Airway epithelial cell (primary cell): ENCODE results near the gene NEK3. TPM values are rescaled to one million over a fixed set of nuclear protein-coding genes. Genes with fewer than 3 reads are reported as not detected.

Experiments used
- total RNA-seq: library from RNA; depleted of rRNA; stranded (reverse); fragments of >200 nt; gene quantifications from 2 replicates; pipeline ENCODE4 v1.2.3, GENCODE V29; 2015

NEK3 gene, protein sequence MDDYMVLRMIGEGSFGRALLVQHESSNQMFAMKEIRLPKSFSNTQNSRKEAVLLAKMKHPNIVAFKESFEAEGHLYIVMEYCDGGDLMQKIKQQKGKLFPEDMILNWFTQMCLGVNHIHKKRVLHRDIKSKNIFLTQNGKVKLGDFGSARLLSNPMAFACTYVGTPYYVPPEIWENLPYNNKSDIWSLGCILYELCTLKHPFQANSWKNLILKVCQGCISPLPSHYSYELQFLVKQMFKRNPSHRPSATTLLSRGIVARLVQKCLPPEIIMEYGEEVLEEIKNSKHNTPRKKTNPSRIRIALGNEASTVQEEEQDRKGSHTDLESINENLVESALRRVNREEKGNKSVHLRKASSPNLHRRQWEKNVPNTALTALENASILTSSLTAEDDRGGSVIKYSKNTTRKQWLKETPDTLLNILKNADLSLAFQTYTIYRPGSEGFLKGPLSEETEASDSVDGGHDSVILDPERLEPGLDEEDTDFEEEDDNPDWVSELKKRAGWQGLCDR
- 8.4 and 9.4 TPM in 2 replicates for total RNA-seq

DNA sequence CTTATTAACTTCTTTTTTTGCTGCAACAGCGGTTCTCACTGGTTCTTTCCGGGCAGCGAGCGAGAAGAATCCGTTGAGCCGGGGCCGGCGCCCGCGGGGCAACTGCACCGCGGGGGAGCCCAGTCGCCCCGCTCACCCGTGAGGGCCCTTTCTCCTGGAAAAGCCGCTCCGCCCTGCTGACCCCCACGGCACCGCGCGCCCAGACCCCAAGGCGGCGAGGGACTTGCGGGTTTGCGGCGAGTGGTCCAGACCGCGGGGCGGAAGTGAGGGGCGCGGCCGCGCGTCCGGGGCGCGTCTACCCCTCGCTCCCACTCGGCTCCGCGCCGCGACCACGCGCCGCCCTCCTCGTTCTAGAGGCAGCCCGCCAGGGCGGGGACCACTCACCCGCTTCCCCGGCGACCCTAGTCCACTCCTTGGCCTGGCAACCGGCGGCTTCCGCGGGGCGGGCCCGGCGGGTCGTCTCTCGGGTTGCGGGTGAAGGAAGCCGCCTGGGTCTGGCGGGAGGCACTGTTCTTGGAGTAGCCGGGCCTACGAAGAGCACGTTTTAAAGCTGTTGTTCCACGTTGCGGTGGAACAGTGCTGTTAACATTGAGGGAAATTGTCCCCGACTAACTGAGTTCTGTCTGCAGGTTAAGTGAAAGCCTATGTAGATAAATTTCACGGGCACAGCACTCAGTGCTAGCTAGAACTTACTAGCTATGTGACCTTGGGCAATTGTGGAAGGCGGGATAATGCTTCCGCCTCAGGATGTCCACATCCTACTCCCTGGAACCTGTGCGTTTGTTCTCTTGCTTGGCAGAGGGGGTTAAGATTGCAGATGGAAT is at the start of gene NEK3:
Gene NEK3, minus strand, starts transcription at position 439 of the 824 bp plus-strand sequence. CDS start 3,406 bp downstream, outside the sequence.

DNA sequence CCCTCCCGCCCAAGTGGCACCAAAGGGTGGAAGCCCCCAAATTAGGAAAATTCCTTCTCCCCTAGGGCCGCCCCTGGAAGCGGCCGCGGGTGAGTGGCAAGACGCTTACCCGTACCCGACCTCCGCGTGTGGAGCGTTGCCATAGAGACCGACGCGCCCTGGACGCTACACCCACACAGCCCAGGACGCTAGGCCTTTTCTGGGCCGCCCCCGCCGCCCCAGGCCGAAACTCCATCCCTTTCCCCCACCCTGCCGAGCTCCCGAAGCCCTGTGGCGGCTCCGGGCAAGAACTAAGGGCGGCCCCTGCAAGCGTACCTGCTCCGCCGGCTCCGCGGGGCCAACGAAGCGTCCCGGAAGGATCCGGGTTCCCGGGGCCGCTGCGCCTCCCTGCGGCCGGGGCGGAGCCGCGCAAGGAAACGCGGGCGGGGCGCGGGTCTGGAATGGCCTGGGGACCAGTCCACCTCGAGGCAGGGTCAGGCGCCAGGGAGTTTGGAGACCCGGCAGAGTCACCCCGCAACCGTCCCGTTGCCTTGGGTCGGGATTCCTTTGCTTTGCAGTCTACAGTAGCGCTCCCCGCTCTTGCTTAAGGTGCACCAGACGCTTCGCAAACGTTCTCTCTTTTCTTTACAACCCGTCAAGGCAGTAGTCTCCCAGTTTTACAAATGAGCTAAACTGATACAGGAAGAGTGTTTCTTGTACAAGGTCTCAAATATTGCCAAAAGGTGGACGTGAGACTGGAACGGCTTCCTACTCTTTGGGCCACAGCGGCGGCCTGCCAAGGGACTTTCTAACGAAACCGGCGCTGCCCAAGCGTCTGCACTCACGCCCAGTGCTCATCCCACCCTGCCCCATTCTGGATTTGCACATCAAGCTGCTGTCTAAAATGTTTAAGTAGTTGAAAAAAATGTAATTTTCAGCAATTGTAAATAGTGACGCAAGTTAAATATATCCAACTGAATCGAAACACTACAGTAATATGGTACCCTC is 30.4 kb downstream of the NEK3 start, which contains the start of gene NEK5:
Gene NEK5, minus strand, starts transcription at position 360 of the 987 bp plus-strand sequence. CDS start 1,591 bp downstream, outside the sequence.

Other genes starting within 250 kb of the NEK3 start
- gene ATP7B, start 148.1 kb downstream of the NEK3 start, total RNA-seq, result 4.5 and 5.3 TPM in 2 replicates
- gene ALG11, start 147.2 kb downstream of the NEK3 start, total RNA-seq, result 5.4 and 10.1 TPM in 2 replicates
- gene UTP14C, start 134.9 kb downstream of the NEK3 start, total RNA-seq, result 6.1 and 7.1 TPM in 2 replicates
- gene NEK5, start 30.5 kb downstream of the NEK3 start, total RNA-seq, result 0.07 and 0.14 TPM in 2 replicates
- 7.9 and 9.4 TPM in 2 replicates for gene THSD1, start 246.6 kb upstream of the NEK3 start, total RNA-seq